Stimulated activated effector memory CD8-positive, alpha-beta T cell treated with anti-CD3 and anti-CD28 coated beads, Interleukin-12 subunit alpha, Interleukin-12 subunit beta, amount 100 ng/mL, for 72 hours (primary cell): ENCODE results near the gene PCBP4.

ENCODE experiments used
- ATAC-seq: fragments of 150-1000 bp; cut with Tn5 transposase; 2 replicates; pipeline ENCODE4 v1.10.0; 2021
- DNase-seq, 2 donors: peaks; one replicate each; pipeline ENCODE4 v3.0.0; 2021 to 2022; ENCODE audit warnings: low spot score in 2 of 2
- H3K27ac Mint-ChIP-seq: one replicate; pipeline ENCODE4 v1.8.0; 2022; ENCODE audit warnings: mild to moderate bottlenecking, mixed read lengths
- H3K36me3 Mint-ChIP-seq: one replicate; pipeline ENCODE4 v1.8.0; 2022; ENCODE audit warnings: mild to moderate bottlenecking, mixed read lengths
- H3K4me1 Mint-ChIP-seq: one replicate; pipeline ENCODE4 v1.8.0; 2022; ENCODE audit warnings: mixed read lengths
- H3K4me3 Mint-ChIP-seq: one replicate; pipeline ENCODE4 v1.8.0; 2022; ENCODE audit warnings: mild to moderate bottlenecking, mixed read lengths
- H3K9me3 Mint-ChIP-seq: one replicate; pipeline ENCODE4 v1.8.0; 2022; ENCODE audit warnings: mixed read lengths

Gene PCBP4

GRCh38 chr3:51983578-51984268 is 16.5 kb upstream of the PCBP4 start:
- DNase-seq (no peak), ATAC-seq (peak; percentile 1)
- Mint-ChIP-seq H3K9me3 (no peaks in the 10 kb centered on the region), H3K36me3 (peaks cover 18% of the 10 kb centered on the region), H3K27ac (peak overlapping the region; percentile 96), H3K4me1 (peaks cover 35% of the 10 kb centered on the region), H3K4me3 (peak overlapping the region; percentile 85)

- Mint-ChIP-seq H3K4me1 (peaks cover 31% of the 10 kb centered on the region), H3K36me3 (peaks cover 11% of the 10 kb centered on the region), H3K4me3 (peak within 1 kb of the TSS; percentile 85), H3K27ac (peak within 1 kb of the TSS; percentile 96), H3K9me3 (no peaks in the 10 kb centered on the region)
- DNase-seq: peak; percentile 71 to 90
- ATAC-seq: peak; percentile 87
Measured at GRCh38 chr3:51982838-51983577, 15.8 kb upstream of the PCBP4 start, which contains the start of gene ACY1. Gene ACY1 (plus strand): TSS chr3:51983535. CDS start chr3:51984065, 530 bp downstream.

- H3K4me1 Mint-ChIP-seq: peaks cover 36% of the 10 kb centered on the region
- peak overlapping the region; percentile 96 for H3K27ac Mint-ChIP-seq
- H3K4me3 Mint-ChIP-seq: peak overlapping the region; percentile 85
- peaks cover 8% of the 10 kb centered on the region for H3K36me3 Mint-ChIP-seq
- peak in 1 of 2 donors; percentile 68 for DNase-seq
- no peaks in the 10 kb centered on the region for H3K9me3 Mint-ChIP-seq
- peak; percentile 47 for ATAC-seq
Measured at GRCh38 chr3:51982352-51982837, 15.1 kb upstream of the PCBP4 start.

- Mint-ChIP-seq H3K4me1 (peaks cover 55% of the 10 kb centered on the region), H3K9me3 (no peaks in the 10 kb centered on the region), H3K4me3 (no peak overlapping the region), H3K36me3 (peaks cover 13% of the 10 kb centered on the region), H3K27ac (no peak overlapping the region)
- ATAC-seq: no peak
- DNase-seq: no peak
Measured at GRCh38 chr3:51980253-51980652, 13.0 kb upstream of the PCBP4 start.

GRCh38 chr3:51978143-51978502 is 10.9 kb upstream of the PCBP4 start:
- H3K36me3 Mint-ChIP-seq: peaks cover 22% of the 10 kb centered on the region

GRCh38 chr3:51977446-51978142 is 10.3 kb upstream of the PCBP4 start:
- DNase-seq: no peak
- peaks cover 22% of the 10 kb centered on the region for H3K36me3 Mint-ChIP-seq
- peak overlapping the region; percentile 77 for H3K27ac Mint-ChIP-seq
- peak overlapping the region; percentile 31 for H3K4me3 Mint-ChIP-seq
- peak; percentile 52 for ATAC-seq
- H3K9me3 Mint-ChIP-seq: no peaks in the 10 kb centered on the region
- peaks cover 57% of the 10 kb centered on the region for H3K4me1 Mint-ChIP-seq

More at GRCh38 chr3:51978143-51978502, 10.9 kb upstream of the PCBP4 start:
- H3K4me1 Mint-ChIP-seq: peaks cover 62% of the 10 kb centered on the region
- ATAC-seq (no peak), DNase-seq (no peak)
- no peaks in the 10 kb centered on the region for H3K9me3 Mint-ChIP-seq
- H3K27ac Mint-ChIP-seq: peak overlapping the region; percentile 77
- H3K4me3 Mint-ChIP-seq: no peak overlapping the region

GRCh38 chr3:51975852-51976549 is 8.7 kb upstream of the PCBP4 start:
- Mint-ChIP-seq H3K4me1 (peaks cover 46% of the 10 kb centered on the region), H3K4me3 (peak overlapping the region; percentile 82), H3K36me3 (peaks cover 21% of the 10 kb centered on the region), H3K27ac (peak overlapping the region; percentile 96), H3K9me3 (no peaks in the 10 kb centered on the region)
- ATAC-seq (no peak), DNase-seq (no peak)

- ATAC-seq: peak; percentile 83
- peaks cover 42% of the 10 kb centered on the region for H3K4me1 Mint-ChIP-seq
- no peaks in the 10 kb centered on the region for H3K9me3 Mint-ChIP-seq
- peaks cover 20% of the 10 kb centered on the region for H3K36me3 Mint-ChIP-seq
- peak within 1 kb of the TSS; percentile 96 for H3K27ac Mint-ChIP-seq
- H3K4me3 Mint-ChIP-seq: peak within 1 kb of the TSS; percentile 82
- peak; percentile 65 to 86 for DNase-seq
Measured at GRCh38 chr3:51974963-51975851, 8.0 kb upstream of the PCBP4 start, which contains the start of gene ABHD14A. Gene ABHD14A (plus strand): TSS chr3:51975064. CDS start chr3:51975136, 72 bp downstream.

GRCh38 chr3:51974277-51974962 is 7.2 kb upstream of the PCBP4 start:
- H3K9me3 Mint-ChIP-seq: no peaks in the 10 kb centered on the region
- peak overlapping the region; percentile 82 for H3K4me3 Mint-ChIP-seq
- peak overlapping the region; percentile 96 for H3K27ac Mint-ChIP-seq
- peaks cover 20% of the 10 kb centered on the region for H3K36me3 Mint-ChIP-seq
- DNase-seq (peak in 1 of 2 donors; percentile 69), ATAC-seq (peak; percentile 43)
- H3K4me1 Mint-ChIP-seq: peaks cover 42% of the 10 kb centered on the region

- H3K36me3 Mint-ChIP-seq: peaks cover 20% of the 10 kb centered on the region
- H3K4me1 Mint-ChIP-seq: peaks cover 50% of the 10 kb centered on the region
Measured at GRCh38 chr3:51971350-51971749, 4.1 kb upstream of the PCBP4 start.

GRCh38 chr3:51970606-51971300 is 3.5 kb upstream of the PCBP4 start:
- no peak overlapping the region for H3K4me3 Mint-ChIP-seq
- H3K9me3 Mint-ChIP-seq: no peaks in the 10 kb centered on the region
- peak overlapping the region; percentile 73 for H3K27ac Mint-ChIP-seq
- ATAC-seq (no peak), DNase-seq (no peak)
- H3K4me1 Mint-ChIP-seq: peaks cover 52% of the 10 kb centered on the region
- H3K36me3 Mint-ChIP-seq: peaks cover 20% of the 10 kb centered on the region

More at GRCh38 chr3:51971350-51971749, 4.1 kb upstream of the PCBP4 start:
- ATAC-seq (no peak), DNase-seq (no peak)
- no peak overlapping the region for H3K4me3 Mint-ChIP-seq
- no peaks in the 10 kb centered on the region for H3K9me3 Mint-ChIP-seq
- peak overlapping the region; percentile 40 for H3K27ac Mint-ChIP-seq

- Mint-ChIP-seq H3K9me3 (no peaks in the 10 kb centered on the region), H3K4me3 (no peak overlapping the region), H3K36me3 (peaks cover 14% of the 10 kb centered on the region), H3K27ac (peak overlapping the region; percentile 73), H3K4me1 (peaks cover 52% of the 10 kb centered on the region)
- ATAC-seq: no peak
- no peak for DNase-seq
Measured at GRCh38 chr3:51969841-51970240, 2.6 kb upstream of the PCBP4 start.
